Sigmoid colon (tissue), 7 donors: ENCODE data around the gene LRRC28. TPM values are rescaled to one million over a fixed set of nuclear protein-coding genes. Genes with fewer than 3 reads are reported as not detected.

Experiments used
- DNase-seq: peaks from one replicate; pipeline ENCODE4 v3.0.0-alpha.2; 2019
- H3K27ac ChIP-seq, 4 donors: fragments of 200-600 bp; sonication (generic); one replicate each; pipeline ENCODE4 v1.5.1; 2016 to 2019; ENCODE audit warnings: mild to moderate bottlenecking in 1 of 4
- H3K27me3 ChIP-seq, 3 donors: fragments of 200-600 bp; sonication (generic); one replicate each; pipeline ENCODE4 v1.5.1; 2019; ENCODE audit warnings: mild to moderate bottlenecking in 1 of 3
- H3K36me3 ChIP-seq, 4 donors: fragments of 200-600 bp; sonication (generic); one replicate each; pipeline ENCODE4 v1.5.1; 2016 to 2019
- H3K4me1 ChIP-seq, 4 donors: fragments of 200-600 bp; sonication (generic); one replicate each; pipeline ENCODE4 v1.5.1; 2017 to 2019
- H3K4me3 ChIP-seq, 4 donors: fragments of 200-600 bp; sonication (generic); one replicate each; pipeline ENCODE4 v1.5.1; 2017 to 2019; ENCODE audit warnings: mild to moderate bottlenecking in 2 of 4, moderate library complexity in 1 of 4
- H3K9me3 ChIP-seq, 4 donors: fragments of 200-600 bp in 3 of 4; sonication (generic) in 3 of 4; one replicate each; pipeline versions ENCODE4 v1.5.1 to v1.6.1; 2013 to 2019
- EP300 ChIP-seq, 4 donors: sonication (generic); formaldehyde crosslinking; IDR thresholded peaks; one replicate each; pipeline ENCODE4 v1.6.1; 2017; ENCODE audit warnings: antibody characterized with exemption in 4 of 4
- POLR2A ChIP-seq, 2 donors: fragments of 450-650 bp; IDR thresholded peaks; one replicate each; pipeline ENCODE4 v1.6.1; 2016; ENCODE audit warnings: antibody characterized with exemption in 2 of 2, mild to moderate bottlenecking in 2 of 2, moderate library complexity in 2 of 2
- POLR2AphosphoS5 ChIP-seq, 4 donors: sonication (generic); formaldehyde crosslinking; IDR thresholded peaks; one replicate each; pipeline ENCODE4 v1.6.1; 2017; ENCODE audit warnings: antibody characterized with exemption in 4 of 4
- WGBS, 2 donors: extraction: QIAGEN DNeasy Blood & Tissue Kit; methylation state at CpG; one replicate each; pipeline ENCODE4 v1.1.7; 2013; 5-methylcytosine and 5-hydroxymethylcytosine counted together
- intact Hi-C: fragments of 100-400 bp; cut with DNase I; formaldehyde crosslinking; loops from one replicate; pipeline ENCODE4 v1.15.1; 2023
- polyA plus RNA-seq, 3 donors: library from polyadenylated mRNA; stranded (reverse); fragments of 200-250 nt; gene quantifications; one replicate each; pipeline ENCODE4 v1.2.3, GENCODE V29; 2013
- total RNA-seq, 4 donors: library from RNA; depleted of rRNA; stranded (reverse); fragments of >200 nt; gene quantifications; one replicate each; pipeline ENCODE4 v1.1.0, GENCODE V29; 2016
- TF ChIP-seq, protein P1 (sequence below), 4 experiments: fragments of 450-650 bp in 3 of 4; fragments of 200-600 bp in 1 of 4; IDR thresholded peaks; one replicate each; pipeline ENCODE4 v1.5.1; 2016 to 2019; ENCODE audit warnings: antibody characterized with exemption in 4 of 4, mild to moderate bottlenecking in 3 of 4, moderate library complexity in 2 of 4
- donor health status: healthy with polysubstance abuse.
- donor health status: Bipolar disorder and iron deficiency.
- donor health status: healthy.

LRRC28 gene
- total and polyA plus RNA-seq, 7 donors, result 13.6 to 52.3 (median 24.4) TPM

DNA sequence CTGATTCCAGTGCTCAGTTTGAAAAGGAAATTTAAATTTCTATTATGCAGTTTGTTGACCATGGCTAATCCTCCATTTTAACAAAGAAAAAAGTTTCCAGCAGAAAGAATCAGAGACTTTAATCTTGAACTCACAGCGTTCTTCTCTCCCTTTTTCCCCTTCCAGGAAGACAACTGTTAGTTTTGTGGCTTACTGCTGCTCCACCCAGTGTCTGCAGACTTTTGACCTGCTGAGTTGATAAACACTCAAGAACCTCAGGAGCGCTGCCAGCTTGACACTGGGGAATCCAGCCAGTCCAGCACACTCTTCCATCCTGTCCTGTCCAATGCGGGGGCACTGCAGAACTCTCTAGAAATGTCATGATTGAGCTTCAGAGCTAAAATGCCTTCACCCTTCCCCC lies 134.6 kb downstream of the LRRC28 start:
- Histone ChIP-seq H3K36me3 (no peaks in the 10 kb centered on the region), H3K4me3 (no peak overlapping the region), H3K27me3 (no peaks in the 10 kb centered on the region), H3K4me1 (peaks cover 0 to 17% (median 12%) of the 10 kb centered on the region in 4 donors), H3K9me3 (no peaks in the 10 kb centered on the region), H3K27ac (peak overlapping the region in 3 of 4 donors; percentile 11 to 40 (median 33))
- 10 to 39% methylated on average over 3 of the region's 3 CpGs for WGBS, 2 donors
- intact Hi-C loops, result no loop called here
- TF ChIP-seq POLR2AphosphoS5 (IDR thresholded peaks at IDR 0.05) (no peak), POLR2A (IDR thresholded peaks at IDR 0.05) (no peak)
- TF ChIP-seq, protein P1, sequence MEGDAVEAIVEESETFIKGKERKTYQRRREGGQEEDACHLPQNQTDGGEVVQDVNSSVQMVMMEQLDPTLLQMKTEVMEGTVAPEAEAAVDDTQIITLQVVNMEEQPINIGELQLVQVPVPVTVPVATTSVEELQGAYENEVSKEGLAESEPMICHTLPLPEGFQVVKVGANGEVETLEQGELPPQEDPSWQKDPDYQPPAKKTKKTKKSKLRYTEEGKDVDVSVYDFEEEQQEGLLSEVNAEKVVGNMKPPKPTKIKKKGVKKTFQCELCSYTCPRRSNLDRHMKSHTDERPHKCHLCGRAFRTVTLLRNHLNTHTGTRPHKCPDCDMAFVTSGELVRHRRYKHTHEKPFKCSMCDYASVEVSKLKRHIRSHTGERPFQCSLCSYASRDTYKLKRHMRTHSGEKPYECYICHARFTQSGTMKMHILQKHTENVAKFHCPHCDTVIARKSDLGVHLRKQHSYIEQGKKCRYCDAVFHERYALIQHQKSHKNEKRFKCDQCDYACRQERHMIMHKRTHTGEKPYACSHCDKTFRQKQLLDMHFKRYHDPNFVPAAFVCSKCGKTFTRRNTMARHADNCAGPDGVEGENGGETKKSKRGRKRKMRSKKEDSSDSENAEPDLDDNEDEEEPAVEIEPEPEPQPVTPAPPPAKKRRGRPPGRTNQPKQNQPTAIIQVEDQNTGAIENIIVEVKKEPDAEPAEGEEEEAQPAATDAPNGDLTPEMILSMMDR (IDR thresholded peaks at IDR 0.05), result no peak
- DNase-seq, result no peak

DNA sequence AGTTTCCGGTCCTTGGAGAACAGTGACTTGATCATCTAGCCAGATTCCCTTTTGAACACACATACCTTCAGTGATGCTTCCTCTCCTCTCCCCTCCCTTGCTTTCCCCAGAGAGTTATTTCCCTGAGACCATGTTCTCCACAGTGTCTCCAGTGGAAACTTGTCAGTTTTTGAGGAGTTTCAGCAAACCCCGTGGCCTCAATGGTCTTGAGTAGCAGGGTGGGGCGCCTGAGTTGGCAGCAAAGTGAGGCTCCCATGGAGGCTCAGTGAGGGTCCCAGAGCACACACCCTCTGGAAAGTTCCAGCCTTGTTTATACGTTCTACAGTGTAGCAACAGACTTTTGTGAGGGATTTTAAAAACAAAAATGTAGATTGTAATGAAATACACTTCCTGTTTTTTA lies 135.1 kb downstream of the LRRC28 start:
- DNase-seq, result no peak
- TF ChIP-seq POLR2AphosphoS5 (IDR thresholded peaks at IDR 0.05), result no peak
- TF ChIP-seq, protein P1 (IDR thresholded peaks at IDR 0.05), result no peak
- no peak for TF ChIP-seq EP300 (IDR thresholded peaks at IDR 0.05)
- TF ChIP-seq POLR2A (IDR thresholded peaks at IDR 0.05), result no peak
- 53 to 68% methylated on average over 4 of the region's 4 CpGs for WGBS, 2 donors
- Histone ChIP-seq H3K36me3 (no peaks in the 10 kb centered on the region), H3K4me3 (no peak overlapping the region), H3K9me3 (no peaks in the 10 kb centered on the region), H3K4me1 (peaks cover 0 to 17% (median 12%) of the 10 kb centered on the region in 4 donors), H3K27ac (peak overlapping the region in 3 of 4 donors; percentile 11 to 40 (median 33)), H3K27me3 (no peaks in the 10 kb centered on the region)
- intact Hi-C loops, result no loop called here

DNA sequence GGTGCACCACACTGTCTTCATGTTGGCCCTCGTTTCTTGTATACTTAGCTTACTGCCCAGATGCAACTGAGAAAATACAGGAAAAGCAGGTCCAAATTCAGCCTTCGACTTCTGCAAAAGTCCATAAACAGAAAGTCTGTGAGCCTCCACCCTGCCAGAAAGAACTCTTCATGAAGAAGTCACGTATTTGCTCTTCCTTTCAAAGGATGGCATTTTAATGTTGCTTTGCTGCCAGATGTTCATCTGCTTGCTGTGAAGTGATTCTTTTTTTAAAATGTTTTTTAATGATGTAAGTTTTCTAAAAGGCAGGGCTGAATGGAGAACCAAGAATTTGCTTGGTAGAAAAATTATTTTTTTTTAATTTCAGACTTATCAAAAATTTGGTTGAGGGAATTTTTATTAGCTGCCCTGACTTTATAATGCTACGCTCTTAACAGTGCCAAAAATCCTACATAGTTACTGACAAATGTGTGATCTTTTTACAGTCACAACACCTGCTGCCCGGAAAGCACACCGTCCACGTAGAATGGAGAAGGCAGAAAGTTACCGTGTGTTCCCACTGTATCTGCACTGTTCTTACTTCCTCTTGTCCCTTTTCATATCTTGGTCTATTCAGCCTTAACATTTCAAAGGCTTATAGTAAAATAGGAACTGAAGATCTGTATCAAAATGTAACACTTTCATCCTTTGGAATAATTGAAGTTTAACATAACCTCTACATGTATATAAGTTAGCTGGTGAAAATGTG lies 136.3 kb downstream of the LRRC28 start:
- no peak overlapping the region for H3K4me3 ChIP-seq
- TF ChIP-seq, protein P1 (IDR thresholded peaks at IDR 0.05), result no peak
- TF ChIP-seq POLR2A (IDR thresholded peaks at IDR 0.05) (no peak), POLR2AphosphoS5 (IDR thresholded peaks at IDR 0.05) (no peak), EP300 (IDR thresholded peaks at IDR 0.05) (no peak)
- intact Hi-C loops, result no loop called here
- H3K9me3 ChIP-seq, result peaks cover 0 to 2% (median 0%) of the 10 kb centered on the region in 4 donors
- no peaks in the 10 kb centered on the region for H3K36me3 ChIP-seq
- peaks cover 0 to 17% (median 12%) of the 10 kb centered on the region in 4 donors for H3K4me1 ChIP-seq
- H3K27ac ChIP-seq, result peak overlapping the region in 2 of 4 donors; percentile 7 to 16
- no peak for DNase-seq
- WGBS, 2 donors, result 80 to 90% methylated on average over 8 of the region's 8 CpGs
- no peaks in the 10 kb centered on the region for H3K27me3 ChIP-seq

- Histone ChIP-seq H3K9me3 (peaks cover 0 to 2% (median 0%) of the 10 kb centered on the region in 4 donors), H3K36me3 (no peaks in the 10 kb centered on the region), H3K4me3 (no peak overlapping the region), H3K4me1 (peaks cover 0 to 9% (median 9%) of the 10 kb centered on the region in 4 donors), H3K27me3 (no peaks in the 10 kb centered on the region), H3K27ac (no peak overlapping the region)
- 88 to 91% methylated on average over 5 of the region's 5 CpGs for WGBS, 2 donors
- intact Hi-C loops, result no loop called here
- TF ChIP-seq POLR2A (IDR thresholded peaks at IDR 0.05) (no peak), POLR2AphosphoS5 (IDR thresholded peaks at IDR 0.05) (no peak), EP300 (IDR thresholded peaks at IDR 0.05) (no peak)
- TF ChIP-seq, protein P1 (IDR thresholded peaks at IDR 0.05), result no peak
- no peak for DNase-seq
These were observed 139.4 kb downstream of the LRRC28 start for GRCh38 chr15:99390667-99391066.
